Measurements from ENCODE around the gene SLCO1B1.

SLCO1B1 gene

DNA sequence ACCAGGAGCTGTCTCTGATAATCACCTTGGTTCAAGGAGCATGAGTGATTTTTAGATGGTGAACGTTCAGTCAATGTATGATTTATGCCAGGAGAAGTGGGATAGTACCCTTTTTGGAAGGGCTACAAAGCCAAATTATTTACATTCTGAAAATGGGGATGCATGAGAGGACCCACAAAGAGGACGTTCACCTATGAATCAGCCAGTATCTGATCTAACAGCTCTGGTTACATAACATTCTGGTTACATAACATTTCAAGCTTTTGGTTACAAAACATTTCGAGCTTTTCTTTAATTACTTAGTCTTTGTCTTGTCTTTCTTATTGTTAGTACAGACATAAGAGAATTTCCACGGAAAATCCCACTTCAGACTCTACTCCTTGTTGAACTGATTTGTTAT, 134.9 kb downstream of the SLCO1B1 start:
- FAIRE-seq (no peak), DNase-seq (ENCODE audit: insufficient read length, low spot score) (no peak)
- TF ChIP-seq POLR2A (IDR thresholded peaks at IDR 0.05; ENCODE audit: low read depth, low read length), result no peak

DNA sequence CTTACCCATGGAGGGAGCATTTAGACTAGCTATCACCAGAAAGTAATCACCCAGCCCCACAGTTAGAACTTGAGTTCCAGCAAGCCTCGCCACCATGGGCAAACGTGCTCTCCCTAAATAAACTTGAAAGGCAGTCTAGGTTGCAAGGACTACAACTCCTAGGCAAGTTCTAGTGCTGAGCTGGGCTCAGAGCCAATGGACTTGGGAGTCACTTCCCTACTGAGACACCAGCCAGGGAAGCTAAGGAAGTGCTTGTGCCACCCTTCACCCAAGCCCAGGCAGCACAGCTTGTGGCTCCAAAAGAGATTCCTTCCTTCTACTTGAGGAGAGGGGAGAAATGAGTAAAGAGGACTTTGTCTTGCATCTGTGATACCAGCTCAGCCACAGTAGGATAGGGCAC, 145.8 kb downstream of the SLCO1B1 start:
- FAIRE-seq (no peak), DNase-seq (ENCODE audit: insufficient read length, low spot score) (no peak)
- TF ChIP-seq POLR2A (IDR thresholded peaks at IDR 0.05; ENCODE audit: low read depth, low read length), result no peak

Data from H54 (cell line).